ENCODE results near the gene CUL7.
"Not testable (repeated sequence)": the region's sequence is repeated elsewhere in the genome, so short reads cannot be mapped to it uniquely, and the experiment has no call there.

The CUL7 gene

DNA sequence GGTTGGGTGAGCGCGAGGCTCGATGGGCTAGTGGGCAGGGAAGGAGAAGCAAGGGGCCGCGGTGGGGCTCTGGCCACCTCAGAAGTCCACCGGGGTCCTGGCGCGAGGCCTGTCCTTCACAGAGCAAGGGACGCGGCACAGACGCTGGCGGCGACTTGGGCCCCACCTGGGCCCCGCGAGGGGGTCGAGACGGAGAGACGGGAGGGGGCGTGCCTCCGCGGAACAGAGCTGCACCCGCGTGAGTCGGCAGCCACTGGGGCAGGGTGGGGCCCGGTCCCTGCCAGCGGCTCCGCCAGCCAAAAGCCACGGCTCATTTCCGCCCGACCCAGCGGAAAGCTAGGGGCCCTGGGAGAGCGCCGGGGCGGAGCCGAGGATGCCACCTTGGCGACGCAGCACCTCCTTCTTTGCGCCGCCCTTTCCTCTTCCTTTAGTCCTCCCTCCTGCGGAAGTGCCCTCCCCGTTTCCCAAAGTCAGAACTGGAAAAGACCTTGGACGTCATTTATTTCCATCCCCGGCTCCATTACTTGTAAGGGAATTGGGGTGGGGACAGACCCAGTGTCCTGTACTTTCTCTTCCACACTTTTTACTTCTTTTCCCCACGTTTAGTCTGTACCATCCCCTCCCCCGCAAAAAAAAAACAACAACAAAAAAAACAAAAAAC, at the start of gene CUL7:
Gene CUL7 (minus strand): TSS at position 307 of the 661 bp plus-strand sequence. CDS start 1,063 bp downstream, outside the sequence.
- DNase-seq (ENCODE audit: low read depth in 2 of 2), result peak; percentile 71 to 76

GRCh38 chr6:43101497-43101896, 47.8 kb upstream of the CUL7 start:
- DNase-seq (ENCODE audit: low read depth in 2 of 2), result no peak

DNA sequence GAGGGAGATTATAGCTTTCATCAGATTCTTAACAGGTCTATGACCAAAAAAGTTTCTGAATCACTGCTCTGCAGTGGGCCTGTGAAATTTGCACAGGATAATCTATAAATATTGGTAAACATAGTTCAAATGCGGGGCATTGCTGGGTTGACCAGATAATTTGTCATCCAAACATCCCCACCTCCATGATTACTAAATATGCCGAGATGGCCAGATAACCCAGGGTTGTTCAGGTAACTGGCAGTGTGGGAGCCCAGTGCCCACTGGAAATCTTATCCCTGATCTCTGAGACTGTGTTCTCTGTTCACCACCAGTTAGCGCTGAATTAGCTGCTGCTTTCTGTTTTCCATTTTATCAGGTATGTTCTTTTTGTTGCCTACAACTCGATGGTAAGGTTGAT, 43.9 kb upstream of the CUL7 start:
- no peak for DNase-seq (ENCODE audit: low read depth in 2 of 2)

GRCh38 chr6:43097098-43097489, 43.4 kb upstream of the CUL7 start:
- DNase-seq (ENCODE audit: low read depth in 2 of 2), result no peak

DNA sequence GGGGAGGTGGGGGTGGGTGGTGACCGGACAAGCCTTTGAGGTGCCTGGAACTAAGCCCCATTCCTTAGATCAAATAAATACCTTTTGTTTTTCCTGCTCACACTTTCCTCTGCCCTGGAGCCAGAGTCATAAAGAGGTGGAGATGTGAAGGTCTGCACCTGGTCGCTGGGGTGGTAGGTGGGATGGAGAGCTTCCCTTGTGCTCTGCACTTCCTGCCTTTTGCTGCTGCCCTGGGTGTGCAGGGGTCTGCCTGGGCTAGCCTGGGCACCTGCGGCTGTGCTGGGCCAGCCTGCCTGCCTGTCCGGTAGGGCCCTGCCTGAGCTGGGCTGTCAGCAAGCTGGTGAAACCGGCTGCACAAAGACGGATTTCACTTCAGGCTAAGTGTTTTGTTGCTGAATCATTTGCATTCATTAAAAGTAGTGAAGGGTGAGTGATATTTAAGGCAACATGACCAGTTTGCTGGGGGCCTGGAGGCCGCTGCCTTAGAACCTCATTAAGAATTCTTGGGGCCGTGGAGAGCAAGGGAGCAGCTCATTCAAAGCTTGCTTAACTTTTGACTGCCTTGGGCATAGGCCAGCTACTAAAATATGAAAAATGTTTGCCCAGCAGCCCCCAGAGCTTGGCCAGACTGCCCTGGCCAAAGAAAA, 42.9 kb upstream of the CUL7 start:
- DNase-seq (ENCODE audit: low read depth in 2 of 2), result no peak

- no peak for DNase-seq (ENCODE audit: low read depth in 2 of 2)
Measured at GRCh38 chr6:43095939-43096338, 42.3 kb upstream of the CUL7 start.

DNA sequence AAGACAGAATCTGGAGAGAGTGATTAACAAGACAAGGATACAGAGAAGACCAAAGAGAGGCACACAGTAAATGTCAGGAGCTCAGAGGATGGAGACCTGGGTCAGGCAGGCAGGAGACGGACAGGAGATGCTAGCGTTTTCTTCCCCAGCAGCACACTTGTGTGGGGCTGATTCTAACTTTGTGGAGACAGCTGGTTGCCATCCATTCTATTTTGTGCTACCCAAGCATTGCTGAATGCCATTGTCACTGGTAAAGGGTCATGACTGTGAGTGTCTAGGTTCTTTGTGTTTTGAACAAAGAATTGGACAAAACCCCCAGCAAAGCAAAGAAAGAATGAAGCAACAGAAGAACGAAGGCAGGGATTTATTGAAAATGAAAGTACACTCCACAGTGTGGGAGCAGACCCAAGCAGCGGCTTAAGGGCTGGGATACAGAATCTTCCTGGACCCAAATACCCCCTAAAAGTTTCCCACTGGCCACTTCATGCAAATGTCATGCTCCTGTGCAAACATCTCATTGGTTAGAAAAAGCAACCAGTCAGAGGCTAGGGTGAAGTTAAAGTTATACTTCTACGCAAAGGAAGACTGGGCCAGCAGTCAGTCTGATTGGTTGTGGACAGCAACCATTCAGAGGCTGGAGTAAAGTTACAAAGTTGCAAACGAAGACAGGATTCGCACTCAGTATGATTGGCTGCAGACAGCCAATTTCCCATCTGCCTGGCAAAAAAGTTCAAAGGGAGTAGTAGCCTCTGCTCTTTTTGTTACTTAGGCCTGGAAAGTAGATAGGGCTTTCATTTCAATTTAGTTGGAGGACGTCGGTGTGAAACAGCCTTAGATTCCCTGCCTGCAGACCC, 40.0 kb upstream of the CUL7 start:
- no peak for DNase-seq (ENCODE audit: low read depth in 2 of 2)

GRCh38 chr6:43092635-43093034, 39.0 kb upstream of the CUL7 start:
- no peak for DNase-seq (ENCODE audit: low read depth in 2 of 2)

GRCh38 chr6:43091436-43091991, 37.9 kb upstream of the CUL7 start:
- DNase-seq (ENCODE audit: low read depth in 2 of 2), result no peak

DNA sequence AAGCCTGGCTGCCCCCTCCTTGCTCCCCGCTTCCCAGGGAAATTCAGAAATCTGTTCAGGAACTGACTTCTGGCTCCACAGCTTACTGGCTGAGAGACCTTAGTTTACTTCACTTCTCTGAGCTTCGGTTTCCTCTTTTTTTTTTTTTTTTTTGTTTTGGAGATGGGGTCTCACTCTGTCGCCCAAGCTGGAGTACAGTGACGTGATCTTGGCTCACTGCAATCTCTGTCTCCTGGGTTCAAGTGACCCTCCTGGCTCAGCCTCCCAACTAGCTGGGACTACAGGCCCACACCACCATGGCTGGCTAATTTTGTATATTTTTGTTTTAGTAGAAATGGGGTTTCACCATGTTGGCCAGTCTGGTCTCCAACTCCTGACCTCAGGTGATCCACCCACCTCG, 37.4 kb upstream of the CUL7 start:
- no peak for DNase-seq (ENCODE audit: low read depth in 2 of 2)

GRCh38 chr6:43090559-43090956, 36.9 kb upstream of the CUL7 start:
- no peak for DNase-seq (ENCODE audit: low read depth in 2 of 2)

DNA sequence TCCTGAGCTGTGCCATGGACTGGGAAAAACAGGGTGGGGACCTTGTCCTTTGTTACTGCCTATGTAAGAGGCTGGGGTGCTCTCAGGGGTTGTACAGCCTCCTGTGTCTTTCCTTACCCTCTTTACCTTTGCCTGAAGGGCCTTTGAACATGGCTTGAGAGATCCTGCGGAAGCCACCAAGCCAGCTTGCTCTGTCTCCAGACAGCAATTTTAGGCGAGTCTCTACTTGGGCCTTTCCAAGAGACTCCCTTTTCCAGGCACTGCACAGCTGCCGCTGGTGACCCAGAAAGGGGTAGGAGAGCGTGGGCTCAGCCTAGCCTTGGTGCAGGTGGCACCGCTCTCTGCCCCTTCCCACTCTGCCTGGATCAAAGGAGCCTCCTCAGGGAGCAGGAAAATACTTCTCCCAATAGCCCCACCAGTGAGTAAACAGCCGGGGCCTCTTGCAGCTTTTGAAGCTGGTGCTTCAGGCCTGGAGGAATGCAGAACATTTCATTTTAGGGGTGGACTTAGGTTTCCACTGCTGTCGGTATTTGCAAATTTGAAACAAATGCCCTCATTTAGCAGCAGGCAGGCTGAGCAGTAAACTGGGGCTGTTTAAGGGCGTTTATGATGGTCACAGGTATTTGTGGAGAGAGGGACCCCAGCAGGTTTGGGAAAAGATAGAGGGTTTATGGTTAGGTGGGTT, 36.4 kb upstream of the CUL7 start:
- no peak for DNase-seq (ENCODE audit: low read depth in 2 of 2)

DNA sequence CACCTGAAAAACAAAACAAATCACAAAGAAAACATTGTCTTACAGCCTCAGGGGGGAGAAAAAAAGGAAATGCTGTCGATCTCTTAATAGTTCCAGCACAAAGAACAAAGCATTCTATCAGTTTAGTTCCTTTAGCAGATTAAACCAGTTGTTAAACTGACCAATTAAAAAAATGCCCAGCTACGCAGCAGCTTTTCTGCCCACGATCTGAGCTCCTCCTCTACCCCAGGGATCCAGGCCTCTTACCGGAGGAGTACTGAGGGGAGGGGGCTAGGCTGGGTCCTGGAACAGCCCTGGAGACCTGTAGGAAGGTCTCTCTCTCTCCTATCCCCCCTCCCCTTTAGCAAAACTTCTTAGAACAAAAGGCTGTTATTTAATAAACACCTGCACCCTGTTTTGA, 35.8 kb upstream of the CUL7 start:
- no peak for DNase-seq (ENCODE audit: low read depth in 2 of 2)

DNA sequence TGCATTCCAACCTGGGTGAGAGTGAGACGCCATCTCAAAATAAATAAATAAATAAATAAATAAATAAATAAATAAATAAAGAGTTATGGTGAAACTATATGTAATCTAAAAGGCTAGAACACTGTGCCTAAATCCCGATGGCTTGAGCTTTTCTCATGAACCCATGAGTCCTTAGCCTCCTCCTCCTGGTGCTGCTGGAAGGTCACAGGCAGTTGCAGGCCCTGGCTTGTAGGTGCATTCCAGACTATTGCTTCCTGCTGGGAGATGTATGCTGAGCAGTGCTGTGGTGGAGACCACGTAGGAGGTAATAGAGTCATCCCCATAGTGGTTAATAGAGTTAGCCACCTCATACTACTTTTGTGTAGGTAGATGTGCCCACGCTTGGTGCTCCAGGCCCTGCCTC, 35.0 kb upstream of the CUL7 start:
- DNase-seq (ENCODE audit: low read depth in 2 of 2), result no peak

GRCh38 chr6:43086022-43086658, 32.5 kb upstream of the CUL7 start:
- no peak for DNase-seq (ENCODE audit: low read depth in 2 of 2)

GRCh38 chr6:43082806-43083655, 29.4 kb upstream of the CUL7 start:
- DNase-seq (ENCODE audit: low read depth in 2 of 2), result no peak

GRCh38 chr6:43081922-43082321, 28.3 kb upstream of the CUL7 start:
- not testable (repeated sequence) for DNase-seq (ENCODE audit: low read depth in 2 of 2)

- no peak for DNase-seq (ENCODE audit: low read depth in 2 of 2)
Measured at GRCh38 chr6:43081043-43081442, 27.4 kb upstream of the CUL7 start.

DNA sequence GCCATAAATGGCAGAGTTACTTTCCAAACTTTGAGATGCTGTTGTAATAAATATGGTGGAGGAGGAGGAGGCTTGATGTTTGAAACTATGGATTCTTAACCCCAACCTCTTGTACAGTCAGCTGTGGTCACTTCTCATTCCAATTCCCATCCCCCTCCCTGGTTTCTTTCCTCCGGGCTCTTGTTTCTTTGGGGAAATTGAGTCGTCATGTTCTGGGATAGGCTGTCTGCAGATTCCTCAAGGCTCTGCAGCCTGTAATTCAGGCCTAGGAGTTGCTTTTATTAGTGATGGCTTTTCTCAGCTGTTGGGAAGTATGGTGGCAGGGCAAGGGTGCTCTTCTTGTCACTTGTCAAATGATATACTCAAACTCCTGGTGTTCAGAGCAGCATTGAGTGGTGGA, 25.0 kb upstream of the CUL7 start:
- DNase-seq (ENCODE audit: low read depth in 2 of 2), result no peak

GRCh38 chr6:43077981-43078511, 24.4 kb upstream of the CUL7 start:
- no peak for DNase-seq (ENCODE audit: low read depth in 2 of 2)
